Aortic smooth muscle cell (primary cell): ENCODE data around the gene AVPR2. TPM values are rescaled to one million over a fixed set of nuclear protein-coding genes. Genes with fewer than 3 reads are reported as not detected.

Source experiments
- total RNA-seq: library from RNA; depleted of rRNA; stranded (reverse); fragments of >200 nt; gene quantifications from 2 replicates; pipeline ENCODE4 v1.2.3, GENCODE V29; 2014

AVPR2 gene
- not detected in 2 replicates for total RNA-seq

GRCh38 chrX:153903991-153904957 lies at the start of gene AVPR2:
AVPR2 (plus strand) TSS chrX:153904673; CDS start chrX:153905146, 473 bp downstream.

DNA sequence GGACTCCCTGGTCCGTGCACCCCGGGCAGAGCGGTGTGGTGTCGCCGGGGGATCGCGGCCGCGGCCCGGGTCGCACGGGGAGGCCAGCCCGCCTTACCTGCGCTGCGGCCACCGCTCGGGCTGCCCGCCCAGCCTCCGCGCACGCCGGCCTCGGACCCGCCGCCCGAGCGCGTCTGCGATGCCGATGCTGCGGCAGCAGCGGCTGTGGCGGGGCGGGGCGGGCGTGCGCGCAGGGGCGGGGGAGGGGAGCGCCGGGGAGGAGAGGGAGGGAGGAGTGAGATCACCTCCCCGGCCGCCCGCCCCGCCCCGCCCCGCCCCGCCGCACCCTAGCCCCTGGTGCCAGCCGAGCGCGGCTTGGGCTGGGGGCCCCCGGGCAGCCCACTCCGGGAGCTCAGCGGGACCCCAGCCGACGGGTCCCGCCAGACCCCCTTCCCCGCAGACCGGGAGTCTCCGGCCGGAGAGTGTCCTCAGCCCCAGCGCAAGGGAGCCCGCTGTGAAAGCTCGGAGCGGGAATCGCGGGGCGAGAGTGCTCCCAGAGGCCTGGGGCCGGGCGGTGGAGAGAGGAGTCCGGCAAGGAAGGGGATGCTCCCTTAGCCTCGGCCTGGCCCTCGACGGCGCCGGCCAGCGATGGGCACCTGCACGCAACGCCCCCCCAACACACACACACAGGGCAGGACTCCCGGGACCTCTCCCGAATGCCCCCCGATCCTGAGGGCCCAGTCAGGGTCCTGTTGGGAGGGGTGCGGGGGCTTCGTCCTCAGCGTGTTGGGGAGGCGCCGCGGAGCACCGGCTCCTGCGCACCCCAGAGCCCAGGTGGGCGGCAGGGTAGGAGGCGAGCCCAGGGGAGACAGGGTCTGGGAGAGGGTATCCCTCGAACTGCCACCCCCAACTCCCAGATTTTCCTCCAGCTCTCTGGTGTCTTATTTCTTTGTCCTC lies 18.2 kb upstream of the AVPR2 start, which contains the start of gene L1CAM:
L1CAM (minus strand) TSS at position 206 of the 936 bp plus-strand sequence. CDS start 10,337 bp downstream, outside the sequence.

GRCh38 chrX:153925739-153926551 lies 21.5 kb downstream of the AVPR2 start, which contains the start of gene ARHGAP4:
ARHGAP4 (minus strand) TSS chrX:153926264; CDS start chrX:153926202, 62 bp downstream.

DNA sequence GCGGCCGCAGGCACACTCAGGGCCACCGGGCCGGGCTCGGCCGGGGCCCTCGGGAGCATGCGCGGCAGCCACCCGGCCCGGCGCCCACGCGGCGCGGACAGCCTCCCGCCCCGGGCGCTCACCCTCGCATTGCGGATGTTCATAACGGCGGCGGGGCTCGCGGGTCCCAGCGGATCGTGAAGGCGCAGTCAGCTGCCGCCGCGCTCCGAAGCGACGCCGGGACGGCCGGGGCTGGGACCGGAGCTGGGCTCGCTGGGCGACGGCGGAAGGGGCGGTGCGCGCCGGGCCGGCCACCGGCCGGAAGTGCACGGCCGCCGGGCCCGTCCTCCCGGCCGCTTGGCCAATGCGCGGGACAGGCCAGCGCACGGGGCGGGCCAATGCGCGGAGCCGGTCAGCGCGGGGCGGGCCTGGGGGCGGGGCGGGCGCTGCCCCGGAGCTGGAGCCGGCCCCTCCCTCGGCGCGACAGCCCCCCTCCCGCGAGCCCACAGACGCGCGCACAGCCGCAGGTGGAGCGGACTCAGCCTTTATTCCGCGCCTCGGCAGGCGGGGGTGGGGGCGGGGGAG lies 30.4 kb downstream of the AVPR2 start, which contains the start of gene NAA10:
NAA10 (minus strand) TSS at position 276 of the 564 bp plus-strand sequence; CDS start at position 143, 133 bp downstream.

GRCh38 chrX:153944140-153944799 lies 39.8 kb downstream of the AVPR2 start, which contains the start of gene RENBP:
RENBP (minus strand) TSS chrX:153944643; CDS start chrX:153944610, 33 bp downstream.

Other genes with a start within 250 kb of the AVPR2 start
- gene PNCK, start 230.9 kb upstream of the AVPR2 start, total RNA-seq: under 0.01 and 0.06 TPM in 2 replicates
- 9.5 and 11.9 TPM in 2 replicates for gene SLC6A8, start 216.7 kb upstream of the AVPR2 start, total RNA-seq
- 171 and 208 TPM in 2 replicates for gene BCAP31, start 180.3 kb upstream of the AVPR2 start, total RNA-seq
- gene ABCD1, start 179.8 kb upstream of the AVPR2 start, total RNA-seq: 13.6 and 14.7 TPM in 2 replicates
- 4.3 and 7.5 TPM in 2 replicates for gene PLXNB3, start 140.4 kb upstream of the AVPR2 start, total RNA-seq
- 0.26 and 0.56 TPM in 2 replicates for gene SRPK3, start 123.6 kb upstream of the AVPR2 start, total RNA-seq
- gene IDH3G, start 110.3 kb upstream of the AVPR2 start, total RNA-seq: 57.4 and 67.8 TPM in 2 replicates
- 168 and 219 TPM in 2 replicates for gene SSR4, start 110.0 kb upstream of the AVPR2 start, total RNA-seq
- gene PDZD4, start 74.1 kb upstream of the AVPR2 start, total RNA-seq: 0.37 and 0.53 TPM in 2 replicates
- under 0.01 and 0.13 TPM in 2 replicates for gene L1CAM, start 18.5 kb upstream of the AVPR2 start, total RNA-seq
- 1.1 and 1.2 TPM in 2 replicates for gene ARHGAP4, start 21.6 kb downstream of the AVPR2 start, total RNA-seq
- 42.7 and 52.8 TPM in 2 replicates for gene NAA10, start 30.4 kb downstream of the AVPR2 start, total RNA-seq
- 18.8 and 20.8 TPM in 2 replicates for gene RENBP, start 40.0 kb downstream of the AVPR2 start, total RNA-seq
- gene HCFC1, start 67.1 kb downstream of the AVPR2 start, total RNA-seq: 11.8 and 12.7 TPM in 2 replicates
- 6.4 and 7.3 TPM in 2 replicates for gene TMEM187, start 68.1 kb downstream of the AVPR2 start, total RNA-seq
- gene IRAK1, start 115.2 kb downstream of the AVPR2 start, total RNA-seq: 59.7 and 63.7 TPM in 2 replicates
- gene MECP2, start 193.0 kb downstream of the AVPR2 start, total RNA-seq: 18.0 and 29.0 TPM in 2 replicates
- gene OPN1LW, start 239.6 kb downstream of the AVPR2 start, total RNA-seq: not detected in 2 replicates